DMS 273 (cell line): ENCODE results near the gene CLASP2.
"Not testable (repeated sequence)": the region's sequence is repeated elsewhere in the genome, so short reads cannot be mapped to it uniquely, and the experiment has no call there.

Source experiments
- DNase-seq: peaks from one replicate; lab custom pipeline; 2025; ENCODE audit not compliant: unreplicated experiment; lab: John Stamatoyannopoulos, UW

CLASP2 gene

GRCh38 chr3:33717866-33718594 lies at the start of gene CLASP2:
TSS of gene CLASP2 (minus strand) at chr3:33718254. CDS start at chr3:33718002, 252 bp downstream.
- peak; percentile 89 for DNase-seq

- peak; percentile 13 for DNase-seq
Measured at GRCh38 chr3:33758864-33759263, 40.8 kb upstream of the CLASP2 start.

- DNase-seq = no peak
Measured at GRCh38 chr3:33758281-33758680, 40.2 kb upstream of the CLASP2 start.

- DNase-seq = not testable (repeated sequence)
Measured at GRCh38 chr3:33754391-33754790, 36.3 kb upstream of the CLASP2 start.

GRCh38 chr3:33751336-33751735 lies 33.3 kb upstream of the CLASP2 start:
- no peak for DNase-seq

GRCh38 chr3:33750211-33750548 lies 32.1 kb upstream of the CLASP2 start:
- DNase-seq = no peak

GRCh38 chr3:33749546-33750210 lies 31.6 kb upstream of the CLASP2 start:
- no peak for DNase-seq

GRCh38 chr3:33746416-33747116 lies 28.5 kb upstream of the CLASP2 start:
- DNase-seq = no peak

GRCh38 chr3:33737146-33737545 lies 19.1 kb upstream of the CLASP2 start:
- no peak for DNase-seq

- DNase-seq = peak; percentile 24
Measured at GRCh38 chr3:33732394-33732793, 14.3 kb upstream of the CLASP2 start.

- DNase-seq = no peak
Measured at GRCh38 chr3:33729993-33730392, 11.9 kb upstream of the CLASP2 start.

- DNase-seq = no peak
Measured at GRCh38 chr3:33724256-33724655, 6.2 kb upstream of the CLASP2 start.

- DNase-seq = no peak
Measured at GRCh38 chr3:33722626-33723370, 4.7 kb upstream of the CLASP2 start.

- DNase-seq = no peak
Measured at GRCh38 chr3:33722191-33722590, 4.1 kb upstream of the CLASP2 start.

GRCh38 chr3:33718595-33718907 lies 497 bp upstream of the CLASP2 start:
- peak; percentile 36 for DNase-seq

- DNase-seq = peak; percentile 81
Measured at GRCh38 chr3:33717616-33717865, 513 bp downstream of the CLASP2 start.

- peak; percentile 5 for DNase-seq
Measured at GRCh38 chr3:33716227-33716626, 1.8 kb downstream of the CLASP2 start.

GRCh38 chr3:33711100-33711499 lies 7.0 kb downstream of the CLASP2 start:
- DNase-seq = no peak

GRCh38 chr3:33706056-33706455 lies 12.0 kb downstream of the CLASP2 start:
- no peak for DNase-seq

- DNase-seq = no peak
Measured at GRCh38 chr3:33704891-33705290, 13.2 kb downstream of the CLASP2 start.

GRCh38 chr3:33699275-33699674 lies 18.8 kb downstream of the CLASP2 start:
- no peak for DNase-seq

- DNase-seq = no peak
Measured at GRCh38 chr3:33694944-33695343, 23.1 kb downstream of the CLASP2 start.
